GM19397 (cell line): ENCODE results near the gene MOB2.

Experiments used
- ATAC-seq: cut with Tn5 transposase; IDR thresholded peaks from one replicate; pipeline ENCODE4 v1.9.1; 2021; ENCODE audit warnings: mild to moderate bottlenecking, moderate library complexity; ENCODE audit not compliant: unreplicated experiment

The MOB2 gene

GRCh38 chr11:1487851-1488574, 1.4 kb upstream of the MOB2 start:
- no peak for ATAC-seq

GRCh38 chr11:1487091-1487850, 692 bp upstream of the MOB2 start:
- ATAC-seq: no peak

GRCh38 chr11:1485504-1485885, 1.1 kb downstream of the MOB2 start:
- no peak for ATAC-seq

- no peak for ATAC-seq
Observed at GRCh38 chr11:1484695-1485503, 1.7 kb downstream of the MOB2 start.

- no peak for ATAC-seq
Observed at GRCh38 chr11:1484061-1484671, 2.4 kb downstream of the MOB2 start.

GRCh38 chr11:1483445-1483961, 3.1 kb downstream of the MOB2 start:
- no peak for ATAC-seq

GRCh38 chr11:1482581-1483444, 3.8 kb downstream of the MOB2 start:
- no peak for ATAC-seq

- ATAC-seq: no peak
Observed at GRCh38 chr11:1481861-1482441, 4.6 kb downstream of the MOB2 start.

- no peak for ATAC-seq
Observed at GRCh38 chr11:1481483-1481825, 5.1 kb downstream of the MOB2 start.

GRCh38 chr11:1480555-1481482, 5.8 kb downstream of the MOB2 start:
- ATAC-seq: no peak

- ATAC-seq: no peak
Observed at GRCh38 chr11:1480191-1480554, 6.4 kb downstream of the MOB2 start.

- no peak for ATAC-seq
Observed at GRCh38 chr11:1479678-1480118, 6.9 kb downstream of the MOB2 start.

GRCh38 chr11:1479006-1479677, 7.4 kb downstream of the MOB2 start:
- no peak for ATAC-seq

- no peak for ATAC-seq
Observed at GRCh38 chr11:1478544-1478943, 8.0 kb downstream of the MOB2 start.

- no peak for ATAC-seq
Observed at GRCh38 chr11:1478011-1478410, 8.6 kb downstream of the MOB2 start.

GRCh38 chr11:1476940-1477736, 9.4 kb downstream of the MOB2 start:
- ATAC-seq: no peak

- no peak for ATAC-seq
Observed at GRCh38 chr11:1475841-1476240, 10.7 kb downstream of the MOB2 start.
